Cardiac fibroblast (primary cell): Measurements from ENCODE around the gene ASTN2.
"Not testable (repeated sequence)": the region's sequence is repeated elsewhere in the genome, so short reads cannot be mapped to it uniquely, and the experiment has no call there.

Source experiments
- DNase-seq, 2 donors: peaks; one replicate each; pipeline versions ENCODE4 v3.0.0 to v3.0.0-alpha.2; 2010; ENCODE audit warnings: low read depth in 2 of 2
- H3K4me3 ChIP-seq, 2 donors: replicated peaks in 1 of 2; 1 replicate in 1 of 2; 2 replicates in 1 of 2; pipeline ENCODE4 v1.5.1; 2011; ENCODE audit warnings: low read depth in 2 of 2, low read length in 2 of 2, mild to moderate bottlenecking in 2 of 2, moderate library complexity in 1 of 2
- CTCF ChIP-seq: IDR thresholded peaks from one replicate; pipeline ENCODE4 v1.5.1; 2011; ENCODE audit warnings: low read depth, mild to moderate bottlenecking, low read length, inconsistent platforms

The ASTN2 gene

GRCh38 chr9:116925121-116925520, 489.7 kb downstream of the ASTN2 start:
- DNase-seq = no peak
- TF ChIP-seq CTCF = no peak
- no peak overlapping the region for H3K4me3 ChIP-seq

DNA sequence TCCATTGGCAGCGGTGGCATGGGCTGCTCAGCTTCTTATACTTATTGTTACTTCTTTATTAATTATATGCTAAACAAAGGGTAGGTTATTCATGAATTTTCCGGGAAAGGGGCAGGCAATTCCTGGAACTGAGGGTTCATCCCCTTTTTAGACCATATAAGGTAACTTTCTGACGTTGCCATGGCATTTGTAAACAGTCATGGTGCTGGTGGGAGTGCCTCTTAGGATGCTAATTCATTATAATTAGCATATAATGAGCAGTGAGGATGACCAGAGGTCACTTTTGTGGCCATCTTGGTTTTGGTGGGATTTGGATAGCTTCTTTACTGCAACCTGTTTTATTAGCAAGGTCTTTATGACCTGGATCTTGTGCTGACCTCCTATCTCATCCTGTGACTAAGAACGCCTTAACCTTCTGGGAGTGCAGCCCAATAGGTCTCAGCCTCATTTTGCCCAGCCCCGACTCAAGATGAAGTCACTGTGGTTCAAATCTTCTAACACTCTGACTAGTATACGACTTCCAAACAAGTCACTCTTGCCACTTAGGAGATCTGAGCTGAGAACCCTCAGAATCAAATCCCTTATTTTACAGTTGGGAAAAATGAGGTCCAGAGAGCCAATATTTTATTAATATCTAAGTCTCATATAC, 490.3 kb downstream of the ASTN2 start:
- no peak overlapping the region for H3K4me3 ChIP-seq
- no peak for DNase-seq
- TF ChIP-seq CTCF = no peak

GRCh38 chr9:116917895-116918508, 496.9 kb downstream of the ASTN2 start:
- DNase-seq = not testable (repeated sequence)

GRCh38 chr9:116913536-116913935, 501.3 kb downstream of the ASTN2 start:
- H3K4me3 ChIP-seq = no peak overlapping the region
- no peak for DNase-seq
- TF ChIP-seq CTCF = no peak

More at GRCh38 chr9:116917895-116918508, 496.9 kb downstream of the ASTN2 start:
- H3K4me3 ChIP-seq = not testable (repeated sequence)

- no peak for DNase-seq
- H3K4me3 ChIP-seq = no peak overlapping the region
- TF ChIP-seq CTCF = no peak
These were observed 504.7 kb downstream of the ASTN2 start for GRCh38 chr9:116910201-116910600.

DNA sequence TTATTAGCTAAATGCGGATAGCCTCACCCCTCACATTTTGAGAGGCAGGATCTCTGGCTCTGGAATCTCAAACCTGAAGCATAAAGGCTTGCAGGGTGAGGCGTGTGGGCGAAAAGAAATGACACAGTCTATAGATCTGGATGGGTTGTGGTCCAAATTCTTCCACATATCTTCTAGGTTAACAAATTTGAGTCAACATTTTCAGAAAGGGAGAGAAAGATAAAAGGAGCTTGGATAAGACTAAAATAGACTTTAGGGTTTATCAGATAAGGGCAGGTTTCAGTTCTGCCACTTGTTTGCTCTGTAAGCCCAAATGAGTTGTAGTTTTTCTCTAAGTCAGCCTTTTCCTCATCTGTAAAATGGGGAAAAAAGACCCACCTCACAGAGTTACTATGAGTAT, 506.9 kb downstream of the ASTN2 start:
- H3K4me3 ChIP-seq = no peak overlapping the region
- DNase-seq = no peak
- no peak for TF ChIP-seq CTCF

DNA sequence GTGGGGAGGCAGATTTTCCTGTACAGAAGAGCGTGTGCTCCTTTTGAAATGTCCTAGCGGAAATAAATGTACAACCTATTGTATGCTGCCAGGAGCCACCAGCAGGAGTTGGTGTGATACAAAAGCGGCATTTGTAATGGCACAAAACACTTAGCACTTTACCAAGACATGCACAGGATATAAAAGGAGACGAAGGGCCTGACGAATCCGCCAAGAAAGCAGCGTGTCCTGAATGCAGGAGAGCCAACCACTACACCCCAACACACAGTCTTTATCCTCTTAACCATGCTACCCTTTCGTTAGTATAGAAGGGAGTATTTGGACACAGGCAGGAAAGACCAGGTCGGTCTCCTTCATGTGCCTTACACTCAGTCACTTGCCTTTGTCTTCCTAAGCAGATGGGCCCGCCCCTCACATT, 509.7 kb downstream of the ASTN2 start:
- TF ChIP-seq CTCF = no peak
- no peak for DNase-seq
- no peak overlapping the region for H3K4me3 ChIP-seq
